ENCODE measurements around the gene TAPT1. TPM values are rescaled to one million over a fixed set of nuclear protein-coding genes. Genes with fewer than 3 reads are reported as not detected.
"Not testable (repeated sequence)": the region's sequence is repeated elsewhere in the genome, so short reads cannot be mapped to it uniquely, and the experiment has no call there.

The TAPT1 gene
- total RNA-seq, 1 experiment from 2014 or later, result 7.9 TPM

GRCh38 chr4:16165931-16166330 is 60.3 kb downstream of the TAPT1 start:
- DNase-seq, result no peak
- Histone ChIP-seq H3K4me3 (no peak overlapping the region), H3K36me3 (no peaks in the 10 kb centered on the region), H3K9me3 (no peaks in the 10 kb centered on the region), H3K27me3 (no peaks in the 10 kb centered on the region)

DNA sequence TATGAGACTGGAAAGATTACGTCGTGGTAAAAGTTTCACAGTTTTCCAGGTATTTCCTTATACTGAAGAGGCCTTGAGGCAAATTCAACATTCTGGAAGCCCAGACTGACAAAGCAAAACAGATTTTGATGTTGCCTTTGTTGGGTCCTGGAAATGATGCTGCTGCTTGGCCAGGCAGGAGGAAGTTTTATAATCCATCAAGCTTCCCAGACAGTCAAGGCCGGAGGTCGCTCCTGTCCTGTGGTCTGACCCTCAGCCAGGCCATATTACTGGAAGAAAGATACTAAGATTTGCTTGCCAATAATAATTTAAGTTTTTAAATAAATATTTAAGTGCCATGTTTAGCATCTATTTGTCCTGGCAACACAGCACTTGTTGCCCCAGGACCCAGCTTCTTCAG is 63.4 kb downstream of the TAPT1 start:
- Histone ChIP-seq H3K4me3 (no peak overlapping the region), H3K27me3 (no peaks in the 10 kb centered on the region), H3K9me3 (no peaks in the 10 kb centered on the region), H3K36me3 (no peaks in the 10 kb centered on the region)
- DNase-seq, result no peak

DNA sequence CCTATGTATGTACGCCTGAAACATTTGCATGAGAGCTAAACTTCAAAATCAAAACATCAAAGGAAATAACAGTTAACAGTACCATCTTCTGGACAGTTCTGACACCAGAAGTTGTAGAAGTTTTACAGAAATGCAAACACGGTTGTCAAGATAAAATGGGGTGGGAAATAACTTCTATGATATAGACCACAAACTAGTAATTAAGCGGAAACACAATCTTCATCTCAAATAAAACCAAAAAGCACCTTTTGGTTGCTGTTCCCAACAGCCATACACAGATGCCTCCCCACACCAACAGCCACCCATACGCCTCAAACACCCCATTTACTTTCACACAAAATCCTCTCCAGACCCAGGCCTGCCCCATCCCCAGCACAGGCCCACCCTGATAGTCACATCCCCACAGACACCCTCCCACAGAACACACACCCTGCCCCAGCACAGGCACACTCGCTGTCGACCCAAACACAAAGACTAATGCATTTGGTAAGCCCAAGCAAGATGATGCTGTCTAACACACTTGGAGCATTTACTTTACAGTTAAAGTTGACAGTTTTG is 64.3 kb downstream of the TAPT1 start:
- DNase-seq, result no peak
- Histone ChIP-seq H3K36me3 (no peaks in the 10 kb centered on the region), H3K4me3 (no peak overlapping the region), H3K27me3 (no peaks in the 10 kb centered on the region), H3K9me3 (no peaks in the 10 kb centered on the region)

- Histone ChIP-seq H3K9me3 (no peaks in the 10 kb centered on the region), H3K27me3 (no peaks in the 10 kb centered on the region), H3K36me3 (no peaks in the 10 kb centered on the region), H3K4me3 (no peak overlapping the region)
- DNase-seq, result no peak
Observed at GRCh38 chr4:16160457-16160856, 65.8 kb downstream of the TAPT1 start.

GRCh38 chr4:16159286-16159685 is 67.0 kb downstream of the TAPT1 start:
- no peaks in the 10 kb centered on the region for H3K9me3 ChIP-seq
- DNase-seq, result no peak
- H3K27me3 ChIP-seq, result no peaks in the 10 kb centered on the region
- no peaks in the 10 kb centered on the region for H3K36me3 ChIP-seq
- H3K4me3 ChIP-seq, result no peak overlapping the region

- no peaks in the 10 kb centered on the region for H3K36me3 ChIP-seq
- H3K9me3 ChIP-seq, result no peaks in the 10 kb centered on the region
Observed at GRCh38 chr4:16158504-16158852, 67.8 kb downstream of the TAPT1 start.

GRCh38 chr4:16157609-16158503 is 68.4 kb downstream of the TAPT1 start:
- DNase-seq, result no peak
- no peaks in the 10 kb centered on the region for H3K27me3 ChIP-seq
- no peak overlapping the region for H3K4me3 ChIP-seq
- H3K36me3 ChIP-seq, result no peaks in the 10 kb centered on the region
- H3K9me3 ChIP-seq, result no peaks in the 10 kb centered on the region

More at GRCh38 chr4:16158504-16158852, 67.8 kb downstream of the TAPT1 start:
- no peak for DNase-seq
- no peak overlapping the region for H3K4me3 ChIP-seq
- no peaks in the 10 kb centered on the region for H3K27me3 ChIP-seq

- Histone ChIP-seq H3K4me3 (no peak overlapping the region), H3K27me3 (no peaks in the 10 kb centered on the region), H3K9me3 (no peaks in the 10 kb centered on the region), H3K36me3 (no peaks in the 10 kb centered on the region)
- DNase-seq, result no peak
Observed at GRCh38 chr4:16155528-16156169, 70.6 kb downstream of the TAPT1 start.

GRCh38 chr4:16154451-16154850 is 71.8 kb downstream of the TAPT1 start:
- H3K9me3 ChIP-seq, result no peaks in the 10 kb centered on the region
- DNase-seq, result no peak
- H3K36me3 ChIP-seq, result no peaks in the 10 kb centered on the region
- H3K27me3 ChIP-seq, result no peaks in the 10 kb centered on the region
- H3K4me3 ChIP-seq, result no peak overlapping the region

GRCh38 chr4:16150716-16151115 is 75.6 kb downstream of the TAPT1 start:
- no peak for DNase-seq
- no peaks in the 10 kb centered on the region for H3K36me3 ChIP-seq
- no peaks in the 10 kb centered on the region for H3K27me3 ChIP-seq
- no peaks in the 10 kb centered on the region for H3K9me3 ChIP-seq
- H3K4me3 ChIP-seq, result no peak overlapping the region

DNA sequence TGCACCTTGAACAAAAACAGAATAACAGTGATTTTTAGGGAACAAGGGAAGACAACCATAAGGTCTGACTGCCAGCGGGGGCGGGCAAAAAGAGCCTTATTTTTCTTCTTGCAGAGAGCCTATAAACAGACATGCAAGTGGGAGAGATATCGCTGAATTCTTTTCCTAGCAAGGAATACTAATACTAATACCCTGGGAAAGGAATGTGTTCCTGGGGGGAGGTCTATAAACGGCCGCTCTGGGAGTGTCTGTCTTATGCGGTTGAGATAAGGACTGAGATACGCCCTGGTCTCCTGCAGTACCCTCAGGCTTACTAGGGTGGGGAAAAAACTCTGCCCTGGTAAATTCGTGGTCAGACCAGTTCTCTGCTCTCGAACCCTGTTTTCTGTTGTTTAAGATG is 81.4 kb downstream of the TAPT1 start:
- not testable (repeated sequence) for H3K4me3 ChIP-seq, H3K36me3 ChIP-seq, H3K9me3 ChIP-seq, H3K27me3 ChIP-seq, DNase-seq

DNA sequence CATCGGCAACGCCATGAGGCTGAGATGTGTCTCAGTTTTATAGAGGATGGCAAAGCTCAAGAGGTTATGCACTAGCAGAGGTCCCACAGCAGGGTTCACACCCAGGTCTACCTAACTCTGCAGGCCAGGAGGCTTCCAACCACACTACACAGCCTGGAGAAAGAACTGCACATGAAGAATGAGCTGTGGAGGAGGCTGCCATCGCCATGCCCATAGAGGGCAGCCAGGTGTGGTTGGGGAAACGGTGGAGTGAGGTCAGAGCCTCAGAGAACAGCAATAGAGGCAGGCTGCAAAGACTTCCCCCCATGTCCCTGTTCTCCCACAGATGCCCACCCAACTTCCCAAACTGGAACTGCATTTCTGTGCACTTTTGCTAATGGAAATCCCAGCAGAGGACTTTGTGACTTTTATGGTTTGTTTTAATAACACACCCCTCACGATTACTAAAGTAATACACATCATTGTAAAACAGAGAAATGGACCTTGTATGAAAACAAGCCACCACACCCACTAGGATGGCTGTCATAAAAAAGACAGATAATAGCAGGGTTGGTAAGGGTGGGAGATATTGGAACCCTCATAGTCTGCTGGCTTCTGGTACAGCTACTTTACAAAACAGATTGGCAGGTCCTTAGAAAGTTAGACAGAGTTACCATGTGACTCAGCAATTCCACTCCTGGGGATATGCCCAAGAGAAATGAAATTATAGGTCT is 83.5 kb downstream of the TAPT1 start:
- Histone ChIP-seq H3K4me3 (no peak overlapping the region), H3K9me3 (no peaks in the 10 kb centered on the region), H3K27me3 (no peaks in the 10 kb centered on the region), H3K36me3 (no peaks in the 10 kb centered on the region)
- no peak for DNase-seq

GRCh38 chr4:16140879-16141249 is 85.4 kb downstream of the TAPT1 start:
- DNase-seq, result peak; percentile 46
- Histone ChIP-seq H3K27me3 (no peaks in the 10 kb centered on the region), H3K4me3 (no peak overlapping the region), H3K36me3 (no peaks in the 10 kb centered on the region), H3K9me3 (no peaks in the 10 kb centered on the region)

DNA sequence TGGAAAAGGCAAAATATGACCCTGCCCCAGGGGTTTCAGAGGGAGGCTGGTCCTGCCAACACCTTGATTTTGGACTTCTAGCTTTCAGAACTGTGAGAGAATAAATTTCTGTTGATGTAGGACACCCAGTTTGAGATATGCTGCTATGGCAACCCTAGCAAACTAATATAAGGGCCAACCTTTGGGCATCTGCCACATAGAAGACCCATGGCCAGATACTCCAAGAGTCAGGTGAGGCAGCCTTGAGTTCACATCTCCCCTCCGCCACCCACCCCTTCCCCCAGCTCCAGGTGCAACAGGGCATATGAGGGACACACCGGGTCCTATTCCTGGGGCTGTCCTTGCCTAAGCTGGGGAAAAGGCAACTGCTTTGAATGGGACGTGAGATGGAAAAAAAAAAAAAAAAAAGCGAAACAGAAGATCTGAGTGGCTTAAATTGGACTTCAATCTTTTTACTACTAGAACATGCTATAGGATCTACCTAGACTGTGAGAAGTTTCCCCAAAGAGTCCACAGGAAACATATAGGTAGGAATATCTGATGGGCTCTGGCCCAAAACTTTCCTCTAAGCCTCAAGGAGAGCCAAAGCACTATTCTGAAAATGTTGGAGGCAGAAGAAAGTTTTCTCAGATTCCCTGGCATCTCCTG is 85.9 kb downstream of the TAPT1 start:
- DNase-seq, result no peak
- no peak overlapping the region for H3K4me3 ChIP-seq
- no peaks in the 10 kb centered on the region for H3K36me3 ChIP-seq
- H3K27me3 ChIP-seq, result no peaks in the 10 kb centered on the region
- no peaks in the 10 kb centered on the region for H3K9me3 ChIP-seq

- no peak for DNase-seq
- Histone ChIP-seq H3K36me3 (no peaks in the 10 kb centered on the region), H3K9me3 (no peaks in the 10 kb centered on the region), H3K4me3 (no peak overlapping the region), H3K27me3 (no peaks in the 10 kb centered on the region)
Observed at GRCh38 chr4:16139066-16139945, 87.0 kb downstream of the TAPT1 start.

GRCh38 chr4:16136827-16137226 is 89.4 kb downstream of the TAPT1 start:
- Histone ChIP-seq H3K27me3 (no peaks in the 10 kb centered on the region), H3K4me3 (no peak overlapping the region), H3K9me3 (no peaks in the 10 kb centered on the region), H3K36me3 (no peaks in the 10 kb centered on the region)
- DNase-seq, result no peak
